ENCODE results near the gene UBE2D2.
A peak's percentile ranks its signal among the peaks of the same experiment; 100 is the strongest.

UBE2D2 gene

DNA sequence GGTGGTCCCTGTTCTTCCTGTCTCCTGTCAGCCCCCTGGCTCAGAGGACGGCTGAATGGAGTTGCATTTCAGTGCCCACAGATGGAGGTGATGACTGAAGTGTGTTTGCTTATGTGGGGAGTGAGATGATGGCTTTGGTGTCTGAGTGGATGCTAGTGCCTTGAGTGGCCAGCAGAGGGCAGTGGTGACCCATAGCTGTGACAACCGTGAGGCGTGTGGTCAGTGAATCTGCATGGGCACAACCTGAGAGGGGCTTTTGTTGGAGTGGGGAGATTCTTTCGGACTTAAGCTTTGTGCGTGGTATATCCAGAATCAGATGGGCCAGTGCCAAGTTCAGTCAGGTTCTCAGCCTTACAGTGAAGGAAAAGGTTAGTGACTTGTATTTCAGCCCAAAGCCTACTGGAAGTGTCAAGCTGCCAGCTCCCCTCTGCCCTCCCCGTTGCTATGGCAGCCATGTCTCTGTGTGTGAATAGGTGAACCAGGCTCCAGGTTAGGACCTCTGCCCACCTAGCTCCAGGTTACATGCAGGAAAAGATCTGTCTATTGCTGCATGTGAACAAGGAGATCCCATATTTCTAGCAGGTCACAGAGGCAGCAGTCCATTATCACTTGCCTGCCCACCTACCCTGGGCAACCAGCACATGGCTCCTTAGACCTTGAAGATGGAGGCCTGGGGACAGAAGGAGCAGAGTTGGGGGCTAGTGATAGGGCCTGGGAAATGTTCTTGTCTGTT is 72.3 kb downstream of the UBE2D2 start:
- peaks cover 39 to 40% of the 10 kb centered on the region in 2 donors for H3K4me1 ChIP-seq (ENCODE audit: control insufficient read depth in 2 of 2, insufficient read depth in 2 of 2, low read length in 2 of 2)
- H3K9me3 ChIP-seq (ENCODE audit: control insufficient read depth in 2 of 2, low read length in 2 of 2): no peaks in the 10 kb centered on the region
- peaks cover 5 to 17% of the 10 kb centered on the region in 2 donors for H3K36me3 ChIP-seq (ENCODE audit: control insufficient read depth in 2 of 2, insufficient read depth in 2 of 2, low read length in 2 of 2)
- H3K9ac ChIP-seq (ENCODE audit: low read depth in 1 of 2, low read length in 2 of 2): no peak overlapping the region
- H3K27me3 ChIP-seq (ENCODE audit: control insufficient read depth in 2 of 2, insufficient read depth in 2 of 2, low read length in 2 of 2): no peaks in the 10 kb centered on the region
- H3K4me3 ChIP-seq (ENCODE audit: low read length in 2 of 2): no peak overlapping the region
- no peak overlapping the region for H3K27ac ChIP-seq (ENCODE audit: low read depth in 2 of 2, low read length in 2 of 2)

GRCh38 chr5:139634028-139634325 is 72.8 kb downstream of the UBE2D2 start:
- H3K4me3 ChIP-seq (ENCODE audit: low read length in 2 of 2): no peak overlapping the region
- H3K4me1 ChIP-seq (ENCODE audit: control insufficient read depth in 2 of 2, insufficient read depth in 2 of 2, low read length in 2 of 2): peaks cover 44 to 45% of the 10 kb centered on the region in 2 donors
- H3K36me3 ChIP-seq (ENCODE audit: control insufficient read depth in 2 of 2, insufficient read depth in 2 of 2, low read length in 2 of 2): peaks cover 3 to 15% of the 10 kb centered on the region in 2 donors
- no peak overlapping the region for H3K27ac ChIP-seq (ENCODE audit: low read depth in 2 of 2, low read length in 2 of 2)
- no peaks in the 10 kb centered on the region for H3K27me3 ChIP-seq (ENCODE audit: control insufficient read depth in 2 of 2, insufficient read depth in 2 of 2, low read length in 2 of 2)
- no peaks in the 10 kb centered on the region for H3K9me3 ChIP-seq (ENCODE audit: control insufficient read depth in 2 of 2, low read length in 2 of 2)
- no peak overlapping the region for H3K9ac ChIP-seq (ENCODE audit: low read depth in 1 of 2, low read length in 2 of 2)

DNA sequence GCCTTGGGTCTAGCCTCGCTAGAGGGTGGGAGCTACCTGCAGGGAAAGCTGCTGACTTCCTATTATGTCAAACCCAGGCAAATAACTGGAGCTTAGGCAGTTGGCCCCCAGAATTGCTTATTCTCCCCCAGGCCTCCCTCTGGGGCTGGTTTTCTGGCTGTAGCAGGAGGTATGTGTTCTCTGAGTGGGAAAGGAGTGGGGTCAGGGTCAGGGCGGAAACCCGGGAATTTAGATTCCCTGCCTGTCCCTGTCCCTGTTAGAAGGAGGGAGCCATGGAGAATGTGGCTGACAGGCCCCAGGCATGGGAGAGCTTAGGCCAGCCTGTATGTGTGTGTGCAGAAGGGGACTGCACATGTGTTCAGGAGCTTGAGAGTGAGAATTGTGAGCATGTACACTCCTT is 73.4 kb downstream of the UBE2D2 start:
- Histone ChIP-seq H3K36me3 (ENCODE audit: control insufficient read depth in 2 of 2, insufficient read depth in 2 of 2, low read length in 2 of 2) (peaks cover 2 to 10% of the 10 kb centered on the region in 2 donors), H3K4me1 (ENCODE audit: control insufficient read depth in 2 of 2, insufficient read depth in 2 of 2, low read length in 2 of 2) (peaks cover 49 to 50% of the 10 kb centered on the region in 2 donors), H3K4me3 (ENCODE audit: low read length in 2 of 2) (no peak overlapping the region), H3K27ac (ENCODE audit: low read depth in 2 of 2, low read length in 2 of 2) (no peak overlapping the region), H3K9ac (ENCODE audit: low read depth in 1 of 2, low read length in 2 of 2) (no peak overlapping the region), H3K9me3 (ENCODE audit: control insufficient read depth in 2 of 2, low read length in 2 of 2) (no peaks in the 10 kb centered on the region), H3K27me3 (ENCODE audit: control insufficient read depth in 2 of 2, insufficient read depth in 2 of 2, low read length in 2 of 2) (no peaks in the 10 kb centered on the region)

- H3K27ac ChIP-seq (ENCODE audit: low read depth in 2 of 2, low read length in 2 of 2): peak overlapping the region; percentile 96 to 97
- no peak overlapping the region for H3K9ac ChIP-seq (ENCODE audit: low read depth in 1 of 2, low read length in 2 of 2)
- H3K36me3 ChIP-seq (ENCODE audit: control insufficient read depth in 2 of 2, insufficient read depth in 2 of 2, low read length in 2 of 2): peaks cover 0 to 6% of the 10 kb centered on the region in 2 donors
- no peak overlapping the region for H3K4me3 ChIP-seq (ENCODE audit: low read length in 2 of 2)
- no peaks in the 10 kb centered on the region for H3K9me3 ChIP-seq (ENCODE audit: control insufficient read depth in 2 of 2, low read length in 2 of 2)
- H3K4me1 ChIP-seq (ENCODE audit: control insufficient read depth in 2 of 2, insufficient read depth in 2 of 2, low read length in 2 of 2): peaks cover 53 to 56% of the 10 kb centered on the region in 2 donors
- H3K27me3 ChIP-seq (ENCODE audit: control insufficient read depth in 2 of 2, insufficient read depth in 2 of 2, low read length in 2 of 2): no peaks in the 10 kb centered on the region
Measured at GRCh38 chr5:139635191-139635590, 74.1 kb downstream of the UBE2D2 start.

DNA sequence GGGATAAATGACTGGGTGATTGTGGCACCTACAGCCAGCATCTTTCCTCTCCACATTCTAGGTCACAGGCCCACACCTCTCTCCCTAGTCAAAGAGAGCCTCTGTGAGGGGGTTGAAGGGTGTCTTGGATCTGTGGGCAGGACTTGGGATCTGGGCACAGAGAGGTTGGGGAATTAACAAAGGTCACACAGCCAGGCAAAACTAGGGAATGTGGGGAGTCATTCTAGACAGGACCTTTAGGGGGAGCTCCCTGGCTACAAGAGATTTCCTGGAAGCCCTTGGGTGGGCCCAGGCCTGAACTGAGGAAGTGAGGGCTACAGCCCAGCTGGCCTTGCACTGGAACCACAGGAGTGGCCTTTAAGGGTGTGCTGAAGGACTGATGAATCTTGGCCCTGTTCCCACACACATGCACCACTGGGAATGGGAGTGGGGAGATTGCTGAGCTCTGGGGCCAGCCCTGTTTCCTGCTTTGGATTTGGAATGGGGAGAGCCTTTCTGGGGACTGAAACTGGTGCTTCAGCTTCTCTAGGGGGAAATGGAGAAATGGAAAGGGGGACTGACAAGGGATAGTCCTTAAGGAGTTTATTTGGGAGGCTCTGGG is 74.6 kb downstream of the UBE2D2 start:
- H3K9me3 ChIP-seq (ENCODE audit: control insufficient read depth in 2 of 2, low read length in 2 of 2): no peaks in the 10 kb centered on the region
- peak overlapping the region in 1 of 2 donors; percentile 5 for H3K4me3 ChIP-seq (ENCODE audit: low read length in 2 of 2)
- H3K27ac ChIP-seq (ENCODE audit: low read depth in 2 of 2, low read length in 2 of 2): peak overlapping the region; percentile 96 to 97
- H3K4me1 ChIP-seq (ENCODE audit: control insufficient read depth in 2 of 2, insufficient read depth in 2 of 2, low read length in 2 of 2): peaks cover 53 to 56% of the 10 kb centered on the region in 2 donors
- H3K27me3 ChIP-seq (ENCODE audit: control insufficient read depth in 2 of 2, insufficient read depth in 2 of 2, low read length in 2 of 2): no peaks in the 10 kb centered on the region
- peaks cover 0 to 6% of the 10 kb centered on the region in 2 donors for H3K36me3 ChIP-seq (ENCODE audit: control insufficient read depth in 2 of 2, insufficient read depth in 2 of 2, low read length in 2 of 2)
- peak overlapping the region; percentile 18 to 44 for H3K9ac ChIP-seq (ENCODE audit: low read depth in 1 of 2, low read length in 2 of 2)

- H3K9ac ChIP-seq (ENCODE audit: low read depth in 1 of 2, low read length in 2 of 2): peak overlapping the region; percentile 18 to 44
- peak overlapping the region; percentile 96 to 97 for H3K27ac ChIP-seq (ENCODE audit: low read depth in 2 of 2, low read length in 2 of 2)
- H3K9me3 ChIP-seq (ENCODE audit: control insufficient read depth in 2 of 2, low read length in 2 of 2): no peaks in the 10 kb centered on the region
- peak overlapping the region; percentile 34 to 71 for H3K4me3 ChIP-seq (ENCODE audit: low read length in 2 of 2)
- peaks cover 0 to 6% of the 10 kb centered on the region in 2 donors for H3K36me3 ChIP-seq (ENCODE audit: control insufficient read depth in 2 of 2, insufficient read depth in 2 of 2, low read length in 2 of 2)
- H3K4me1 ChIP-seq (ENCODE audit: control insufficient read depth in 2 of 2, insufficient read depth in 2 of 2, low read length in 2 of 2): peaks cover 53 to 56% of the 10 kb centered on the region in 2 donors
- H3K27me3 ChIP-seq (ENCODE audit: control insufficient read depth in 2 of 2, insufficient read depth in 2 of 2, low read length in 2 of 2): no peaks in the 10 kb centered on the region
Measured at GRCh38 chr5:139636207-139636792, 75.2 kb downstream of the UBE2D2 start.

DNA sequence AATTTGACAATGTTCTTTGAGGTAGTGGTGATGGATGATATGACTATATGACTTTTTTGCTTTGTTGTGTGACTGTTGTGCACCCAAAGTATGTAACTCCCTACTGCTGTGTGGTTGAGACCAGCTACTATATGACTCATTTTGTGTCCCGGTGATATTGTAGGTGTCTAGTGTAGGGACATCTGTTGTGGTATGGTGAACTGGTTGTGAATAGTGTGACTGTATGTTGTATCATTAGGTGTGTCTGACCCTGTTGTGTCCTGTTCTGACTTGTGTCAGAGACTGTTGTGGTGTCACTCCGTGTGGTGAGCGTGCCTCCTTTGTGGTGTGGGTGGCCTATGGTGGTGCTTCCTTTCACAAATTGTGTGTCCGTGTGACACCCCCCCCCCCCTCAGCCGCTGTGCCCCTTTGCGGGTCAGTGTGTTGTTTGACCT is 75.9 kb downstream of the UBE2D2 start:
- H3K36me3 ChIP-seq (ENCODE audit: control insufficient read depth in 2 of 2, insufficient read depth in 2 of 2, low read length in 2 of 2): peaks cover 0 to 4% of the 10 kb centered on the region in 2 donors
- no peaks in the 10 kb centered on the region for H3K27me3 ChIP-seq (ENCODE audit: control insufficient read depth in 2 of 2, insufficient read depth in 2 of 2, low read length in 2 of 2)
- H3K4me1 ChIP-seq (ENCODE audit: control insufficient read depth in 2 of 2, insufficient read depth in 2 of 2, low read length in 2 of 2): peaks cover 58 to 60% of the 10 kb centered on the region in 2 donors
- H3K9me3 ChIP-seq (ENCODE audit: control insufficient read depth in 2 of 2, low read length in 2 of 2): no peaks in the 10 kb centered on the region
- H3K9ac ChIP-seq (ENCODE audit: low read depth in 1 of 2, low read length in 2 of 2): peak overlapping the region; percentile 27 to 81
- H3K4me3 ChIP-seq (ENCODE audit: low read length in 2 of 2): peak overlapping the region; percentile 34 to 71
- peak overlapping the region; percentile 96 to 97 for H3K27ac ChIP-seq (ENCODE audit: low read depth in 2 of 2, low read length in 2 of 2)

DNA sequence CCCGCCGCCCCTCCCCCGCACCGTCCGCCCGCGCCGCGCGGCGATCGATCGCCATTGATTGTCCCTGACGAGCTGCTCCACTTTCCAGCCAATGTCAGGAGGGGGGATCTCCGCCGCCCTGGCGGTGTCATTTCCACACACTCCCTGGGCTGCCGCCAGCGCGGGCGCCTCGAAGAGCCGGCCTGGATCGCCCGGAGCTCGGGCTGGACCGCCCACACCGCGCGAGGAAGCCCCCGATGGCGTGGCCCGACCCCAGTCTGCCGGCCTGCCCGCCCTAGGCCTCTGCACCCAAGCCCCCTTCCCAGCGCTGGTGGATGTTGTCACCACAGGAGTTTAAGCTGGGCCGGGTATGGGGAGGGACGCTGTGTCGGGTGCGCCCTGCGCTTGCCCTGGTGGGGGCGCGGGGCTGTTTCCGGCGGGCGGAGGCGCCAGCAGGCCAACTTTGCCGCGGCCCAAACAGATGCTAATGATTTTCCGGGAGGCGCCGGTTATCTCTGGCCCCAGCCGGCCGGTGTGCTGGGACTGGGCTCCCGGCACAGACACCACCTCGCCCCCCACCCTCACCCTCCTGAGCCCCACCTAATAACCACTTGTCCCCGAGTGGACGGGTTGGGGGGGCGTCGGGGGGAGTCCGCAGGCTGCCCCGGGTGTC is 76.4 kb downstream of the UBE2D2 start:
- H3K36me3 ChIP-seq (ENCODE audit: control insufficient read depth in 2 of 2, insufficient read depth in 2 of 2, low read length in 2 of 2): peaks cover 0 to under 1% of the 10 kb centered on the region in 2 donors
- peak overlapping the region; percentile 72 to 73 for H3K4me3 ChIP-seq (ENCODE audit: low read length in 2 of 2)
- peak overlapping the region; percentile 96 to 97 for H3K27ac ChIP-seq (ENCODE audit: low read depth in 2 of 2, low read length in 2 of 2)
- H3K9me3 ChIP-seq (ENCODE audit: control insufficient read depth in 2 of 2, low read length in 2 of 2): no peaks in the 10 kb centered on the region
- peaks cover 63 to 65% of the 10 kb centered on the region in 2 donors for H3K4me1 ChIP-seq (ENCODE audit: control insufficient read depth in 2 of 2, insufficient read depth in 2 of 2, low read length in 2 of 2)
- peak overlapping the region; percentile 68 to 81 for H3K9ac ChIP-seq (ENCODE audit: low read depth in 1 of 2, low read length in 2 of 2)
- no peaks in the 10 kb centered on the region for H3K27me3 ChIP-seq (ENCODE audit: control insufficient read depth in 2 of 2, insufficient read depth in 2 of 2, low read length in 2 of 2)

GRCh38 chr5:139638090-139638735 is 77.1 kb downstream of the UBE2D2 start:
- peak overlapping the region; percentile 72 to 73 for H3K4me3 ChIP-seq (ENCODE audit: low read length in 2 of 2)
- H3K9ac ChIP-seq (ENCODE audit: low read depth in 1 of 2, low read length in 2 of 2): peak overlapping the region; percentile 68 to 81
- no peaks in the 10 kb centered on the region for H3K36me3 ChIP-seq (ENCODE audit: control insufficient read depth in 2 of 2, insufficient read depth in 2 of 2, low read length in 2 of 2)
- no peaks in the 10 kb centered on the region for H3K9me3 ChIP-seq (ENCODE audit: control insufficient read depth in 2 of 2, low read length in 2 of 2)
- peaks cover 67 to 71% of the 10 kb centered on the region in 2 donors for H3K4me1 ChIP-seq (ENCODE audit: control insufficient read depth in 2 of 2, insufficient read depth in 2 of 2, low read length in 2 of 2)
- no peaks in the 10 kb centered on the region for H3K27me3 ChIP-seq (ENCODE audit: control insufficient read depth in 2 of 2, insufficient read depth in 2 of 2, low read length in 2 of 2)
- H3K27ac ChIP-seq (ENCODE audit: low read depth in 2 of 2, low read length in 2 of 2): peak overlapping the region; percentile 96 to 97

All from mucosa of rectum (tissue), 2 donors.